Endothelial cell of hepatic sinusoid (primary cell): ENCODE results near the gene IL17A.

Experiments used
- in situ Hi-C: cut with HindIII; loops from 2 replicates; pipeline ENCODE4 v1.10.0; 2017; ENCODE audit warnings: low sequenced_read_pairs

Gene IL17A

GRCh38 chr6:52210227-52210626 lies 24.1 kb downstream of the IL17A start:
- in situ Hi-C loops, result no loop called here

DNA sequence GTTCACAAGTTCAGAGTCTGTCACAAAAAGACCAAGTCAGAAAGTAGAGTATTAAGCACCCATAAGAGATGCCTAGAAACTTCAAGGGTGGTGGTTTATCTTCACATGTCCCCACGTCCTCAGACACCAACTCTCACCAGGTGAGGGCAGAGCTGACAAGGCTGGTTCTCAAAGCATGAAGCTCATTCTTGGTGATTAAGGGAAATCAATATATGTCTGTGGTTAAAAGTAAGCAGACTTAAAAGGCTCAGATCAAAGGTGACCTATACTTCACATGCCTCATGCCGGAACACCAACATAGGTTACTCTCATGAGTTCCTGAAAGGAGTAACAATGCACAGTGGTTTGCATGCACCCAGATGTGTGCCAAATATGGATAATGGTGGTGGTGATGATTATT lies 27.0 kb downstream of the IL17A start:
- in situ Hi-C loops, result no loop called here

GRCh38 chr6:52215787-52216186 lies 29.6 kb downstream of the IL17A start:
- in situ Hi-C loops, result no loop called here

- in situ Hi-C loops, result no loop called here
Measured at GRCh38 chr6:52216932-52217575, 30.9 kb downstream of the IL17A start.

DNA sequence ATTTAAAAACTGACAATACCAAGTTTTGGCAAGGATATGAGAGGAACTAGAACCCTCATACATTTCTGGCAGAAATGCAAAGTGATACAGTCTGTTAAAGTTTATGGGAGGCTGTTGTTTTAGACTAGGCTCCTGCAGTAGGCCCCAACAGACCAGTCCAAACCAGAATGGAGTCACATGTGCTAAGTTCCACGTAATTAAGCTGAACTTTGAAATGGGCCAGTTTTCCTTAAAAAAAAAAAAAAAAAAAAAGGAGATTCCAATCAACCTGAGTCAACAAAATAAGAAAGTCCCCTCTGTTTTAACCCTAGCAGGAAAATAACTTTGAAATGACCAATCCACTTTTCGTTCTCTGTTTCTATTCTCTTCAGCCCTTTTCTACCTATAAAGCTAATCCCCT lies 31.6 kb downstream of the IL17A start:
- in situ Hi-C loops, result no loop called here

DNA sequence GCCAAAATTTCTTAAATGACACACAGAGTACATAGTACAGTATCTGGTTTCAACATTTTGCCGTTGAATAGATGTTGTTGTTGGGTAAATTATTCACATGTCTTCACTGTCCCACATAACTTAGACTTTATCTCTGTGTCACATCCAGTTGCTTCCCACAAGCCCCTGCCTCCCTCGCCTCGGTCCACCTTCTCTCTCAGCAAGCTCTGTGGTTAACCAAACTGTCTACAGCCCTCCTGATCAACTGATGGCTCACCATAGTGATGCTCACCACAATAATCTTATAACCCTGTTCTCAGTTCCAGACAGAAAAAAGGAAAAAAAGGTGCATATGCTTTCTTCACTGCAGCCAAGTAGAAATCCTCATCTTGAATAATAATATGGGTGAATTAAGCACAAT lies 35.1 kb downstream of the IL17A start:
- in situ Hi-C loops, result no loop called here

DNA sequence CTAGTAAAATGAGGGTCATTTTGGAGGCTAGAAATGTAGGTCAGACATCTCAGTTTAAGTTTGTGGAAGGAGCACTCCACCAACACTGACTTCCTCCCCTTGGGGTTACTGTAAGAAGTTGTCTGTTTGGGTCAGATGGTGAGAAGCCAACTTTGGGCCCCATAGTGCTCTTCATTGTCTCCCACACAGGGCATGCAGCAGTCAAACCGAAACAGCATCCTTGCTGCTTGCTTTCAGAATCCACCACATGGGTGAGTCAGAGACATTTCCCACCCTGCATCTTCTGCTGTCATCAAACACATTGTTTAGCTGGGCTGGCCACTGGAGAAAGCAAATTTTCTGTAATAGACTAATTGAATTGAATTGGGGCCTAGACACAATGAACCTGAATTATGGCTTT lies 41.3 kb downstream of the IL17A start:
- in situ Hi-C loops, result loop anchor here (5.0 kb wide), 1 partner anchor 35 kb away; no protein-coding TSS in a partner anchor

- in situ Hi-C loops, result no loop called here
Measured at GRCh38 chr6:52230685-52231084, 44.5 kb downstream of the IL17A start.

DNA sequence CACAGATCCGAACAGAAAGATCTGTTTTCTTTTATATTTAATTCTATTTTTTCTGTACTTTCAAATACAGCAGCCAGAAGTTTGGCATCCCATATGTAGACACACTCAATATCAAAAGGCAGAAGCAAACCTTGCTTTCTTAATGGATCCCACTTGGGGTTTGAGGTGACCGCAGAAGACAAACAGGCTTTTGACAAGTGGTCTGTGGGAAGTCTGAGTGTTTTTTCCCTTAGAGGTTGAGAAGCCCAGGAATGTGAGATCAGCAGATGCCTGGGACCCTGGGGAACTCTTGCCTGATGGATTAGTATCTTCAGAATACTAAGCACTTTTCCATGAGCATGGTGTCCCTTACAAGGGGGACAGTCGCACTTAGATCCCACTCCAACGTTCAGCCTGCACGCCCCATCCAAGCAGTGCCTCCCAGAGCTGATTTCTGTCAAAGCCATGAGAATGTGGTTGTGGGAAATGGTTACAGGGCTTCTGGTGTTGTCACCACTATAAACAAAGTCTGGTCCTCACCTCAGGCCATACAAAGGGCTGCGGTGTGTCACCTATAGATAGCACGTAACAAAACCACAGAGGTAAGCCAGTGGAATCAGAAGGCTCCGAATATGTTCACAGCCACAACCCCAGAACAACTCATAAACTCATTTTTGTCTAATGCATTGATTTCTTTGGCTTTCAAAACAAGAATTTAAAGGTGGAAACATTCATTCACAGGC lies 45.4 kb downstream of the IL17A start:
- in situ Hi-C loops, result no loop called here

GRCh38 chr6:52233005-52233404 lies 46.8 kb downstream of the IL17A start:
- in situ Hi-C loops, result no loop called here

- in situ Hi-C loops, result no loop called here
Measured at GRCh38 chr6:52233975-52234823, 48.0 kb downstream of the IL17A start.
